HepG2 (cell line): ENCODE data around the gene RAB39A. TPM values are rescaled to one million over a fixed set of nuclear protein-coding genes. Genes with fewer than 3 reads are reported as not detected.

Experiments used
- ARID4A ChIP-seq: sonication (generic); formaldehyde crosslinking; IDR thresholded peaks from 2 replicates; pipeline ENCODE4 v1.5.0; 2020; ENCODE audit warnings: mild to moderate bottlenecking, missing genetic modification reagents, borderline replicate concordance
- CCAR2 ChIP-seq: fragments of 200-400 bp; formaldehyde crosslinking; optimal IDR thresholded peaks from 2 replicates; pipeline ENCODE3; 2018; ENCODE audit warnings: low read depth, mild to moderate bottlenecking, low read length, moderate library complexity
- FOXK2 ChIP-seq: fragments of 450-650 bp; IDR thresholded peaks from 2 replicates; pipeline ENCODE4 v1.6.1; 2016
- GTF3A ChIP-seq: sonication (generic); formaldehyde crosslinking; conservative IDR thresholded peaks from 2 replicates; pipeline ENCODE4 v1.4.0; 2020; ENCODE audit warnings: mild to moderate bottlenecking, missing genetic modification reagents
- LRRFIP1 ChIP-seq: sonication (generic); formaldehyde crosslinking; conservative IDR thresholded peaks from 2 replicates; pipeline ENCODE4 v1.4.0; 2020; ENCODE audit warnings: missing genetic modification reagents
- NR2F2 ChIP-seq: IDR thresholded peaks from 2 replicates; pipeline ENCODE4 v1.6.1; 2012; ENCODE audit warnings: low read depth, inconsistent platforms, borderline replicate concordance
- RXRB ChIP-seq: IDR thresholded peaks from 2 replicates; pipeline ENCODE4 v1.6.1; 2016; ENCODE audit warnings: borderline replicate concordance, missing genetic modification reagents, missing compliant biosample characterization
- SRSF1 ChIP-seq: fragments of 200-400 bp; formaldehyde crosslinking; optimal IDR thresholded peaks from 2 replicates; pipeline ENCODE3; 2017; ENCODE audit warnings: mild to moderate bottlenecking, low read depth, low read length, moderate library complexity
- STAG1 ChIP-seq: sonication (generic); formaldehyde crosslinking; IDR thresholded peaks from 2 replicates; pipeline ENCODE4 v1.4.0; 2020; ENCODE audit warnings: missing genetic modification reagents
- ZNF142 ChIP-seq: sonication (generic); formaldehyde crosslinking; IDR thresholded peaks from 2 replicates; pipeline ENCODE4 v1.4.0; 2020; ENCODE audit warnings: missing genetic modification reagents
- ZNF280B ChIP-seq: sonication (generic); formaldehyde crosslinking; IDR thresholded peaks from 2 replicates; pipeline ENCODE4 v1.5.0; 2020; ENCODE audit warnings: missing genetic modification reagents, mild to moderate bottlenecking, borderline replicate concordance
- ZNF441 ChIP-seq: sonication (generic); formaldehyde crosslinking; IDR thresholded peaks from 2 replicates; pipeline ENCODE4 v1.7.0; 2021; ENCODE audit warnings: missing genetic modification reagents, borderline replicate concordance
- ZNF577 ChIP-seq: sonication (generic); formaldehyde crosslinking; IDR thresholded peaks from 2 replicates; pipeline ENCODE4 v1.4.0; 2020; ENCODE audit warnings: mild to moderate bottlenecking, low read depth, missing genetic modification reagents, borderline replicate concordance
- polyA plus RNA-seq, 8 experiments: library from polyadenylated mRNA; depleted of rRNA in 3 of 8; stranded (reverse) in 7 of 8; unstranded in 1 of 8; fragments of >200 nt; fragmentation: Illumina TruSeq in 4 of 8; extraction: Trizol in 4 of 8; gene quantifications; 2 replicates each; pipeline versions ENCODE4 v1.2.1 to v1.2.3, GENCODE V29; 2011 to 2016; ENCODE audit warnings: low read depth in 4 of 8, missing spikeins in 1 of 8, mixed read lengths in 1 of 8; ENCODE audit not compliant: insufficient read depth in 1 of 8
- total RNA-seq, 5 experiments: library from RNA; depleted of rRNA; stranded (reverse); fragments of >200 nt; fragmentation: Illumina TruSeq; extraction: Trizol; gene quantifications; 2 replicates each; pipeline ENCODE4 v1.2.3, GENCODE V29; 2016; ENCODE audit warnings: low read depth in 1 of 5

RAB39A gene
- total and polyA plus RNA-seq, 2 of the 13 experiments (the other 11 are each of a cell fraction or from before 2014, with no cell fraction given): not detected

- TF ChIP-seq ZNF441 (CRISPR knock-in tag) (peak; percentile 59; the same call in 1 of the 2 replicates), ZNF577 (CRISPR knock-in tag) (no peak), ZNF142 (CRISPR knock-in tag) (peak; percentile 37; the same call in 1 of the 2 replicates), ARID4A (CRISPR knock-in tag) (peak; percentile 89), NR2F2 (no peak), LRRFIP1 (CRISPR knock-in tag) (no peak), RXRB (CRISPR knock-in tag) (peak; percentile 60), ZNF280B (CRISPR knock-in tag) (peak; percentile 93), CCAR2 (no peak), STAG1 (peak; percentile 69), FOXK2 (no peak), GTF3A (CRISPR knock-in tag) (0 out of 2 replicates have a peak, but pooled peaks have one; percentile 52), SRSF1 (peak; percentile 83)
Observed at GRCh38 chr11:108008656-108009496, 80.6 kb downstream of the RAB39A start, which contains the start of gene CUL5 (continued).
